ENCODE results near the gene ABTB2. TPM values are rescaled to one million over a fixed set of nuclear protein-coding genes. Genes with fewer than 3 reads are reported as not detected.

ABTB2 gene
- total and polyA plus RNA-seq, 2 of the 8 experiments (the other 6 are each of a cell fraction or from before 2014, with no cell fraction given), result 7.7 to 10.2 TPM

GRCh38 chr11:34331329-34331728, 26.5 kb downstream of the ABTB2 start (continued):
- TF ChIP-seq CHD7 (IDR thresholded peaks at IDR 0.05; ENCODE audit: insufficient replicate concordance, low read length) (no peak), TEAD4 (IDR thresholded peaks at IDR 0.05; ENCODE audit: low read depth, low read length) (no peak), RNF2 (IDR thresholded peaks at IDR 0.05; ENCODE audit: borderline replicate concordance, low read depth, low read length, missing control alignments, poor library complexity, severe bottlenecking) (no peak), SP2 (IDR thresholded peaks at IDR 0.05; ENCODE audit: low read length) (no peak), CBX8 (IDR thresholded peaks at IDR 0.05; ENCODE audit: borderline replicate concordance, low read depth, low read length) (no peak), EGR1 (IDR thresholded peaks at IDR 0.05; ENCODE audit: borderline replicate concordance, low read depth, low read length) (no peak), POU5F1 (IDR thresholded peaks at IDR 0.05; ENCODE audit: low read depth, low read length) (no peak)
- TF ChIP-seq, protein P1, sequence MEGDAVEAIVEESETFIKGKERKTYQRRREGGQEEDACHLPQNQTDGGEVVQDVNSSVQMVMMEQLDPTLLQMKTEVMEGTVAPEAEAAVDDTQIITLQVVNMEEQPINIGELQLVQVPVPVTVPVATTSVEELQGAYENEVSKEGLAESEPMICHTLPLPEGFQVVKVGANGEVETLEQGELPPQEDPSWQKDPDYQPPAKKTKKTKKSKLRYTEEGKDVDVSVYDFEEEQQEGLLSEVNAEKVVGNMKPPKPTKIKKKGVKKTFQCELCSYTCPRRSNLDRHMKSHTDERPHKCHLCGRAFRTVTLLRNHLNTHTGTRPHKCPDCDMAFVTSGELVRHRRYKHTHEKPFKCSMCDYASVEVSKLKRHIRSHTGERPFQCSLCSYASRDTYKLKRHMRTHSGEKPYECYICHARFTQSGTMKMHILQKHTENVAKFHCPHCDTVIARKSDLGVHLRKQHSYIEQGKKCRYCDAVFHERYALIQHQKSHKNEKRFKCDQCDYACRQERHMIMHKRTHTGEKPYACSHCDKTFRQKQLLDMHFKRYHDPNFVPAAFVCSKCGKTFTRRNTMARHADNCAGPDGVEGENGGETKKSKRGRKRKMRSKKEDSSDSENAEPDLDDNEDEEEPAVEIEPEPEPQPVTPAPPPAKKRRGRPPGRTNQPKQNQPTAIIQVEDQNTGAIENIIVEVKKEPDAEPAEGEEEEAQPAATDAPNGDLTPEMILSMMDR (IDR thresholded peaks at IDR 0.05; ENCODE audit: control extremely low read depth in 1 of 3, insufficient read depth in 1 of 3, low read depth in 1 of 3, low read length in 3 of 3), result no peak
